Islet precursor cell (in vitro differentiated cells): ENCODE measurements around the gene HTT-AS.

Experiments used
- DNase-seq: peaks from one replicate; pipeline ENCODE4 v3.0.0-alpha.2; 2018

Gene HTT-AS

DNA sequence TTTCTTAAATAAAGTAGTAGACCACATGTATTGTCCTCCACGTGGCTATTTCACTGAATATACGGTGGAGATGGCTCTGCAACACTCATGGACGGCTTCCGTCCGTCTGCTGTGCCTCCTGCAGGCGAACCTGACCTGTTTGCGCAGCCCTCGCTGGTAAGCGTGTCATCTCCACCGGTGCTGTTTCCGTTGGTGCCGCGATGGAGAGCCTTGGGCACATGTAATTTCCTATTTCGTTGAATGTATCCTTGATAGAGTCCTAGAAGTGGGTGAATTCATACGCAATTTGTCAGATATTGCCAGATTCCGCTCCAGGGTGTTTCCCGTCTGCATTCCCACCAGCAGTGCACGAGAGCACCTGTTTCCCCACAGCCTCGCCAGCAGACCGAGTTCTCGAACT lies 48.5 kb downstream of the HTT-AS start:
- DNase-seq: peak; percentile 22

DNA sequence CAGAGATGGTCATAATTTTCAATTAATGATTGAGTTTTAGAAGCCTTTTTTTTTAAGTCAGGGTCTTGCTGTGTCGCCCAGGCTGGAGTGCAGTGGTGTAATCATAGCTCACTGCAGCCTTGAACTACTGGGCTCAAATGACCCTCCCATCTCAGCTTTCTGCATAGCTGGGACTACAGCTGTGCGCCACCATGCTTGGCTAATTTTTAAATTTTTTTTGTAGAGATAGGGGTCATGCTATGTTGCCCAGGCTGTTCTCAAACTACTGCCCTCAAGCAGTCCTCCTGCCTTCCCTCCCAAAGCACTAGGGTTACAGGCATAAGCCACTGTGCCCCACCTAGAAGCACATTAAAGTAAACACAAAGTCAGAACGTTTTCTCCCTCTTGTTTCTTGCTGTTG lies 51.7 kb downstream of the HTT-AS start:
- DNase-seq: no peak

DNA sequence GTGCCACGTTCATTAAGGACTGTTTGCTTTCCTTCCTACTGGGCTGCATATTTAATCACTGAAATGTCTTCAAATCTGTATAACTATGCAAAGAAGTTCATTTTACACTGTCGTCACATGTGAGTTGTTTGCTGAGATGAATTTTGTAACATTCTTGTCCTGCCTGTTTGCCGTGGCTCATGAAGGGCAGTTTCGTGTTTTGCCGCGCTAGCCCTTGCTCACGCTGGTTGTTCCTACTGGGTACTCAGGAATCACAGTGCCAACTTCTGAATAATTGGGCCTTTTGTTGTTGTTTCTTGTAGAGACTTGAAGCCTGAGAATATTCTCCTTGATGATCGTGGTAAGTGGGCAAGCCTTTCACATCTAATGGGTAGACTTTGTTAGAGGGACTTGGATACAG lies 52.2 kb downstream of the HTT-AS start:
- DNase-seq: no peak

DNA sequence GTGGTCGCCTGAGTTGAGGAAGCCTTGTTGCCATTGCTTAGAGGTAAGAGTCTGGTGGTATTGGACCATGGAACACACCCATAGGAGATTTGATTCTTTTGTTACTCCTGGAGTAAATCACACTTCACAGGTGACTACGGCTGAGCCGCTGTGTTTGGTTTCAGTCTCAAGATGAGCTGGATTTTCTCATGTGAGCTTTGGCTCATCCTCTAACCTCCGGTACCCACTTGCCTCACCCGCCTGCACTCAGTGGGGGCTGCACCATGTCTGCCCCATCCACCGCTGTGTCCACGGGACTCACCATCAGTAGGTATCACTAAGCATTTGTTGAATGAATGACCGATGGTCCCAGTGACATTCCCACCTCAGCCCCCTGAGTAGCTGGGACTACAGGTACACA lies 52.7 kb downstream of the HTT-AS start:
- peak; percentile 26 for DNase-seq

DNA sequence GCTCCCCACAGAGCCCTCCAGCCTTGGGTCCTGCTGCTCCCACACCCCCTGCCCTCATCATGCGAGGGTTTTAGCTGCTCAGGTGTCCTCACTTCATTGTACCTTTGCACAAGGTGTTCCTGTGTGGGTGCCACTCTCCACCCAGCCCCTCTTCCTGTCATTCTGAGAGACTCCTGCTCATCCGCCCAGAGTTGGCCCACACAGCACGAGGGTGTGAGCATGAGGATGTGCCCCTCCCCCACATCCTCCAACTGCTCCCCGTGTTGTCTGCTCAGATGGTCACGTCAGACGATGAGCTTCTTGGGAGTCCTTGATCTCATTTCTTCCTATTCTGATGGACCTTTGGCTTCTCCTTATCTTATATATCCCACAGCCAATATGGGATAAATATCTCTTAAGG lies 53.2 kb downstream of the HTT-AS start:
- DNase-seq: no peak

DNA sequence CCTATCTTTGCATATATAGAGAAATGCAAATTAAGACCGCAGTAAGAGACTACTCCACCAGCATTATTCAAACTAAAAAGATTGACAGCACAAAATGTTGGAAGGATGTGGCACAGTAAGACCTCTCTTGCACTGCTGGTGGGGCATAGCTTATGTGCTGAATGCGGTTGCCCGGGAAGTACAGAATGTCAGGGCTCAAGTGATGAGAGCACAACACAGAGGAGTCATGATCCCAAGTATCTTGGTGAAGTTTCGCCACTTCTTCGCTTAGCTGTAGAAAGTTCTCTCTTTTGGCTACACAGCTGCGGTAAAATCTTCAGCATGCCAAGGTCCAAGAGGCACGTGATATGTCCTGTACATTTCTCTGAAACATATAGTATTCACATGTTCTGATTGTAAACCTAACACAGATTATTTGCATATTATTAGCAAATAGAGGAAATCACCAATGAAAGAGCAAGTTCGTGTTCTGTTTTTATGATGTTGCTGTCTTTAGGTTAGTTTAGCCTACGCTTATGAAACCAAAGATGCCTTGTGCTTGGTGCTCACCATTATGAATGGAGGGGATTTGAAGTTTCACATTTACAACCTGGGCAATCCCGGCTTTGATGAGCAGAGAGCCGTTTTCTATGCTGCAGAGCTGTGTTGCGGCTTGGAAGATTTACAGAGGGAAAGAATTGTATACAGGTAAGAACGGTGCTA lies 55.0 kb downstream of the HTT-AS start:
- no peak for DNase-seq

DNA sequence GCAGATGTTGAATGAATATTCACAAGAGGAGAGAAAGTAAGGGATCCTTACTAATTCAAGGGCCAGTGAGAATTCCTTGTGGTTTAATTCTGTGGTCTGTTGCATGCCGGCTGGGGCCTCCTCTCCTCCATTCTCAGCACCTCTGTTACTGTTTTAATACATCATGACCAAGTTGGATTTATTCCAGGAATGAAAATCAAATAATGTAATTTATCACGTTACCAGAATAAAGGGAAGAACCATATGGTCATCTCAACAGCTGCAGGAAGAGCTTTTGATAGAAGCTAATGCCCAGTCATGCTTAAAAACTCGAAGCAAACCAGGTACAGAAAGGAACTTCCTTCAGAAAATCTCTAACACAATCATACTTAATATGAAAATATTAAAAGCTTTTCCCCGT lies 56.8 kb downstream of the HTT-AS start:
- no peak for DNase-seq

DNA sequence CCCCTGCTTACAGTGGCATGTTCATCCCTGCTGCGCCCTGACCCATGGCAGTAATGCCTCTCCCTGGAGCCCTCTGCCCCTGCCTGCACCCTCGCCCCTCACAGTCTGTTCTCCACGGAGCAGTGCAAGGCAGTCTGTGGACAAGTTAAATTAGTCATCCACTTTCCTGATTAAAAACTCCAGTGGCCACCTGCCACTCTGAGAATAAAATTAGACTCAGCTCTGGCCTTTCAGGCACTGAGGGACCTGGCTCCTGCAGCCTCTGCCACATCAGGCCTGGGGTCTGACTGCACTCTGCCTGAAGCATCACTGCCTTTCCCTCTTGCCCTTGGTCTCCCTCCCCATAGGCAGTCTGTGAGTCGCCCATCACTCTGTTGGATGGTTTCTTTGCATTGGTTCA lies 57.4 kb downstream of the HTT-AS start:
- DNase-seq: no peak

DNA sequence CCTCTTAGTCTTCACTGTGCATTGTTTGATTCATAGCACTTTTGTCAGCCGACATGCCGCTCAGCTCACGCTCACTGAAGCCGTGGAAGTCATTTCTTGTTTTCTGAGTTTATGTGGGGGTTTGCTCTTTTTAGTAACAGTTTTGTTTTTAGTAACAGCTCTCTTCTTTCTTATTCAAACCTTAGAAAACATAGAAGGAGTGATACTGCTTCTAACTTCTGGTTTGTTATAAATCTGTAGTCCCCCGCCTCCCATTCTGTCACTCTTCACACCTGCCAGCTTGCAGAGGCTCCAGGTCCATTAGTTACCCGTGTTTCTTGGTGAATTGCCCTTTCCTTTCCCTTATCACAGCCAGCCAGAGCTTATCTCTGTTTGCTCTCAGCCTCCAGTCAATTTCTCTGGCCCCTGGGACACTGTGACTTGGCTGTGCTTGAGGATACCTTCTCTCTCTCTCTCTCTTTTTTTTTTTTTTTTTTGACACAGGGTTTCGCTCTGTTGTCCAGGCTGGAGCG lies 60.4 kb downstream of the HTT-AS start:
- no peak for DNase-seq
